Stimulated activated naive B cell treated with anti-CD40 and anti-IgM and Interleukin-4, amounts not matched to agents 10 μg/mL and 1 μg/mL and 100 μg/mL, for 72 hours (primary cell): Measurements from ENCODE around the gene ZNF280C.

ENCODE experiments used
- ATAC-seq, 2 donors: fragments of 150-1000 bp; cut with Tn5 transposase; replicated peaks; 2 replicates each; pipeline ENCODE4 v1.10.0; 2021; ENCODE audit warnings: moderate library complexity in 1 of 2
- DNase-seq: peaks from one replicate; pipeline ENCODE4 v3.0.0; 2021
- H3K27ac Mint-ChIP-seq: one replicate; pipeline ENCODE4 v1.8.0; 2022; ENCODE audit warnings: mild to moderate bottlenecking, mixed read lengths
- H3K27me3 Mint-ChIP-seq, 2 donors: one replicate each; pipeline ENCODE4 v1.8.0; 2022; ENCODE audit warnings: mixed read lengths in 2 of 2
- H3K36me3 Mint-ChIP-seq, 2 donors: one replicate each; pipeline ENCODE4 v1.8.0; 2022; ENCODE audit warnings: mixed read lengths in 2 of 2, mild to moderate bottlenecking in 1 of 2
- H3K4me1 Mint-ChIP-seq, 2 donors: one replicate each; pipeline ENCODE4 v1.8.0; 2022; ENCODE audit warnings: mixed read lengths in 2 of 2, mild to moderate bottlenecking in 1 of 2
- H3K4me3 Mint-ChIP-seq, 2 donors: one replicate each; pipeline ENCODE4 v1.8.0; 2022; ENCODE audit warnings: mild to moderate bottlenecking in 2 of 2, mixed read lengths in 2 of 2, moderate library complexity in 1 of 2
- H3K9me3 Mint-ChIP-seq, 2 donors: one replicate each; pipeline ENCODE4 v1.8.0; 2022; ENCODE audit warnings: mixed read lengths in 2 of 2, mild to moderate bottlenecking in 1 of 2

The ZNF280C gene

GRCh38 chrX:130176942-130177341 lies 91.8 kb downstream of the ZNF280C start:
- peak overlapping the region in 1 of 2 donors; percentile 41 for H3K4me3 Mint-ChIP-seq
- H3K36me3 Mint-ChIP-seq: peaks cover 10 to 15% of the 10 kb centered on the region in 2 donors
- ATAC-seq (no peak), DNase-seq (no peak)
- peaks cover 0 to 6% of the 10 kb centered on the region in 2 donors for H3K27me3 Mint-ChIP-seq
- H3K27ac Mint-ChIP-seq: peak overlapping the region; percentile 60
- peaks cover 0 to 3% of the 10 kb centered on the region in 2 donors for H3K9me3 Mint-ChIP-seq
- peaks cover 38 to 61% of the 10 kb centered on the region in 2 donors for H3K4me1 Mint-ChIP-seq

GRCh38 chrX:130176354-130176776 lies 92.3 kb downstream of the ZNF280C start:
- peak; percentile 58 for DNase-seq
- Mint-ChIP-seq H3K27ac (peak overlapping the region; percentile 89), H3K4me1 (peaks cover 38 to 61% of the 10 kb centered on the region in 2 donors), H3K36me3 (peaks cover 10 to 15% of the 10 kb centered on the region in 2 donors), H3K9me3 (peaks cover 0 to 3% of the 10 kb centered on the region in 2 donors), H3K4me3 (peak overlapping the region in 1 of 2 donors; percentile 17), H3K27me3 (peaks cover 0 to 6% of the 10 kb centered on the region in 2 donors)
- ATAC-seq: peak; percentile 88 to 89

- H3K9me3 Mint-ChIP-seq: peaks cover 0 to 3% of the 10 kb centered on the region in 2 donors
- DNase-seq (no peak), ATAC-seq (no peak)
- H3K4me1 Mint-ChIP-seq: peaks cover 41 to 67% of the 10 kb centered on the region in 2 donors
- H3K36me3 Mint-ChIP-seq: peaks cover 9 to 14% of the 10 kb centered on the region in 2 donors
- peaks cover 0 to 5% of the 10 kb centered on the region in 2 donors for H3K27me3 Mint-ChIP-seq
- no peak overlapping the region for H3K27ac Mint-ChIP-seq
- H3K4me3 Mint-ChIP-seq: no peak overlapping the region
These were observed 93.8 kb downstream of the ZNF280C start for GRCh38 chrX:130174937-130175336.

- no peak for ATAC-seq
- Mint-ChIP-seq H3K36me3 (peaks cover 6 to 8% of the 10 kb centered on the region in 2 donors), H3K9me3 (peaks cover 0 to 3% of the 10 kb centered on the region in 2 donors), H3K27ac (peak overlapping the region; percentile 78), H3K4me1 (peaks cover 37 to 61% of the 10 kb centered on the region in 2 donors), H3K27me3 (no peaks in the 10 kb centered on the region), H3K4me3 (peak overlapping the region; percentile 87 to 93)
- DNase-seq: no peak
These were observed 94.5 kb downstream of the ZNF280C start for GRCh38 chrX:130174045-130174704.

GRCh38 chrX:130173190-130173895 lies 95.4 kb downstream of the ZNF280C start:
- Mint-ChIP-seq H3K27me3 (no peaks in the 10 kb centered on the region), H3K9me3 (peaks cover 0 to 3% of the 10 kb centered on the region in 2 donors), H3K36me3 (peaks cover 6 to 8% of the 10 kb centered on the region in 2 donors), H3K27ac (peak overlapping the region; percentile 78), H3K4me1 (peaks cover 37 to 61% of the 10 kb centered on the region in 2 donors), H3K4me3 (peak overlapping the region; percentile 87 to 93)
- ATAC-seq (peak; percentile 15 to 24), DNase-seq (no peak)

- no peak for DNase-seq
- H3K27me3 Mint-ChIP-seq: no peaks in the 10 kb centered on the region
- H3K27ac Mint-ChIP-seq: peak overlapping the region; percentile 68
These were observed 96.4 kb downstream of the ZNF280C start for GRCh38 chrX:130172127-130172845.

GRCh38 chrX:130171446-130172126 lies 97.1 kb downstream of the ZNF280C start, which contains the start of gene RAB33A:
Gene RAB33A (plus strand): TSS chrX:130171962. CDS start chrX:130172063, 101 bp downstream.
- no peaks in the 10 kb centered on the region for H3K9me3 Mint-ChIP-seq
- H3K36me3 Mint-ChIP-seq: no peaks in the 10 kb centered on the region
- H3K27ac Mint-ChIP-seq: peak within 1 kb of the TSS; percentile 71
- no peaks in the 10 kb centered on the region for H3K27me3 Mint-ChIP-seq
- DNase-seq (no peak), ATAC-seq (peak; percentile 12 to 23)
- H3K4me1 Mint-ChIP-seq: peaks cover 29 to 49% of the 10 kb centered on the region in 2 donors
- H3K4me3 Mint-ChIP-seq: peak within 1 kb of the TSS; percentile 87 to 93

More at GRCh38 chrX:130172127-130172845, 96.4 kb downstream of the ZNF280C start:
- H3K9me3 Mint-ChIP-seq: no peaks in the 10 kb centered on the region
- peak overlapping the region; percentile 87 to 93 for H3K4me3 Mint-ChIP-seq
- H3K4me1 Mint-ChIP-seq: peaks cover 30 to 51% of the 10 kb centered on the region in 2 donors
- no peaks in the 10 kb centered on the region for H3K36me3 Mint-ChIP-seq
- no peak for ATAC-seq

- H3K27me3 Mint-ChIP-seq: no peaks in the 10 kb centered on the region
- peaks cover 23 to 44% of the 10 kb centered on the region in 2 donors for H3K4me1 Mint-ChIP-seq
- ATAC-seq (peak; percentile 79 to 83), DNase-seq (peak; percentile 58)
- H3K27ac Mint-ChIP-seq: peak overlapping the region; percentile 60
- peak overlapping the region; percentile 87 to 93 for H3K4me3 Mint-ChIP-seq
- no peaks in the 10 kb centered on the region for H3K9me3 Mint-ChIP-seq
- H3K36me3 Mint-ChIP-seq: no peaks in the 10 kb centered on the region
These were observed 97.8 kb downstream of the ZNF280C start for GRCh38 chrX:130170752-130171445.

GRCh38 chrX:130167040-130167439 lies 101.7 kb downstream of the ZNF280C start:
- no peak for ATAC-seq
- H3K4me1 Mint-ChIP-seq: peaks cover 8 to 20% of the 10 kb centered on the region in 2 donors
- H3K27me3 Mint-ChIP-seq: no peaks in the 10 kb centered on the region
- no peak for DNase-seq
- peak overlapping the region; percentile 84 for H3K4me3 Mint-ChIP-seq
- no peaks in the 10 kb centered on the region for H3K9me3 Mint-ChIP-seq
- no peak overlapping the region for H3K27ac Mint-ChIP-seq
- no peaks in the 10 kb centered on the region for H3K36me3 Mint-ChIP-seq

- Mint-ChIP-seq H3K27me3 (no peaks in the 10 kb centered on the region), H3K9me3 (no peaks in the 10 kb centered on the region), H3K4me3 (peak overlapping the region; percentile 84), H3K27ac (peak overlapping the region; percentile 87), H3K36me3 (no peaks in the 10 kb centered on the region), H3K4me1 (peaks cover 8 to 20% of the 10 kb centered on the region in 2 donors)
- no peak for DNase-seq
- ATAC-seq: no peak
These were observed 102.3 kb downstream of the ZNF280C start for GRCh38 chrX:130166503-130166777.

GRCh38 chrX:130165703-130166502 lies 102.8 kb downstream of the ZNF280C start, which contains the start of gene AIFM1:
Gene AIFM1 (minus strand): TSS chrX:130165841. CDS start chrX:130165656, 185 bp downstream.
- H3K4me1 Mint-ChIP-seq: peaks cover 6 to 18% of the 10 kb centered on the region in 2 donors
- H3K9me3 Mint-ChIP-seq: no peaks in the 10 kb centered on the region
- ATAC-seq: peak; percentile 92 to 94
- no peaks in the 10 kb centered on the region for H3K36me3 Mint-ChIP-seq
- no peaks in the 10 kb centered on the region for H3K27me3 Mint-ChIP-seq
- H3K4me3 Mint-ChIP-seq: peak within 1 kb of the TSS; percentile 84
- peak within 1 kb of the TSS; percentile 87 for H3K27ac Mint-ChIP-seq
- DNase-seq: peak; percentile 90

- Mint-ChIP-seq H3K27me3 (no peaks in the 10 kb centered on the region), H3K4me1 (peaks cover 5 to 12% of the 10 kb centered on the region in 2 donors), H3K27ac (peak overlapping the region; percentile 87), H3K9me3 (no peaks in the 10 kb centered on the region), H3K4me3 (peak overlapping the region; percentile 84), H3K36me3 (peaks cover 0 to under 1% of the 10 kb centered on the region in 2 donors)
- no peak for DNase-seq
- no peak for ATAC-seq
These were observed 103.5 kb downstream of the ZNF280C start for GRCh38 chrX:130165181-130165702.
